ENCODE measurements around the gene SLC17A4.

The SLC17A4 gene

GRCh38 chr6:25732468-25733198 is 21.9 kb upstream of the SLC17A4 start:
- no peaks in the 10 kb centered on the region for H3K9me2 ChIP-seq (replicated peaks; ENCODE audit: insufficient read depth, low read length)
- no peaks in the 10 kb centered on the region for H3K4me1 ChIP-seq (ENCODE audit: low read length)
- H3K4me3 ChIP-seq (ENCODE audit: low read length) = no peak overlapping the region
- no peaks in the 10 kb centered on the region for H3K9me3 ChIP-seq (replicated peaks; ENCODE audit: insufficient read depth, low read length)
- no peak overlapping the region for H2AFZ ChIP-seq (ENCODE audit: low read length)
- DNase-seq = no peak
- no peaks in the 10 kb centered on the region for H3K27me3 ChIP-seq (replicated peaks; ENCODE audit: insufficient read depth, low read length)
- no peak overlapping the region for H3K4me2 ChIP-seq (ENCODE audit: low read depth, low read length)
- no peak overlapping the region for H3K9ac ChIP-seq (ENCODE audit: low read length)
- TF ChIP-seq EZH2 (optimal IDR thresholded peaks at IDR 0.05; ENCODE audit: low read depth, low read length) (no peak), EZH2phosphoT487 (IDR thresholded peaks at IDR 0.05; ENCODE audit: low read length) (no peak), CTCF (IDR thresholded peaks at IDR 0.05; ENCODE audit: low read length) (no peak)
- no peaks in the 10 kb centered on the region for H3K79me2 ChIP-seq (ENCODE audit: low read length)
- H3K27ac ChIP-seq (ENCODE audit: low read length) = no peak overlapping the region
- no peaks in the 10 kb centered on the region for H4K20me1 ChIP-seq (ENCODE audit: insufficient read depth, low read length)
- no peaks in the 10 kb centered on the region for H3F3A ChIP-seq (ENCODE audit: insufficient read depth, low read length)
- no peaks in the 10 kb centered on the region for H3K36me3 ChIP-seq (replicated peaks; ENCODE audit: insufficient read depth, low read length)

DNA sequence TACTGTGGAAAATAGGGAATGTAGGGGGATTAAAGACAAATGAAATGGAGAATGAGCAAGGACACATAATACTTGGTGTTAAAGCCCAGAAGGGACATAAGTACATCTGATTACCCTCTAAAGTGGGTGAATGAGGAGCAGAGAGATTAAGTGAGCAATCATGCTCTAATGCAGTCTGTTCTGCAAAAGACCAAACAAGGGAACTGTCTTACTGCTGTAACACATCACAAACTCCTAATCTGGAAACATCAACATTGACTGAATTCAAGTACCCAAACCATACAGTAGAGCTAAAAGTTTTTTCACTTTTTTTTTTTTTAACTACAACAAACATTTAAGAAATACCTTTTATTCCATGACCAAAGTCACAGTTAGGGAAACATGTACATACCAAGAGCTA is 19.3 kb upstream of the SLC17A4 start:
- Histone ChIP-seq H3K4me2 (ENCODE audit: low read depth, low read length) (no peak overlapping the region), H3K9me2 (replicated peaks; ENCODE audit: insufficient read depth, low read length) (no peaks in the 10 kb centered on the region), H3K9ac (ENCODE audit: low read length) (no peak overlapping the region), H3K79me2 (ENCODE audit: low read length) (no peaks in the 10 kb centered on the region), H3K4me1 (ENCODE audit: low read length) (no peaks in the 10 kb centered on the region), H3F3A (ENCODE audit: insufficient read depth, low read length) (no peaks in the 10 kb centered on the region), H3K27ac (ENCODE audit: low read length) (no peak overlapping the region), H4K20me1 (ENCODE audit: insufficient read depth, low read length) (no peaks in the 10 kb centered on the region), H3K4me3 (ENCODE audit: low read length) (no peak overlapping the region), H3K9me3 (replicated peaks; ENCODE audit: insufficient read depth, low read length) (no peaks in the 10 kb centered on the region), H3K36me3 (replicated peaks; ENCODE audit: insufficient read depth, low read length) (no peaks in the 10 kb centered on the region), H3K27me3 (replicated peaks; ENCODE audit: insufficient read depth, low read length) (no peaks in the 10 kb centered on the region), H2AFZ (ENCODE audit: low read length) (no peak overlapping the region)
- DNase-seq = no peak
- TF ChIP-seq EZH2phosphoT487 (IDR thresholded peaks at IDR 0.05; ENCODE audit: low read length) (no peak), EZH2 (optimal IDR thresholded peaks at IDR 0.05; ENCODE audit: low read depth, low read length) (no peak), CTCF (IDR thresholded peaks at IDR 0.05; ENCODE audit: low read length) (no peak)

DNA sequence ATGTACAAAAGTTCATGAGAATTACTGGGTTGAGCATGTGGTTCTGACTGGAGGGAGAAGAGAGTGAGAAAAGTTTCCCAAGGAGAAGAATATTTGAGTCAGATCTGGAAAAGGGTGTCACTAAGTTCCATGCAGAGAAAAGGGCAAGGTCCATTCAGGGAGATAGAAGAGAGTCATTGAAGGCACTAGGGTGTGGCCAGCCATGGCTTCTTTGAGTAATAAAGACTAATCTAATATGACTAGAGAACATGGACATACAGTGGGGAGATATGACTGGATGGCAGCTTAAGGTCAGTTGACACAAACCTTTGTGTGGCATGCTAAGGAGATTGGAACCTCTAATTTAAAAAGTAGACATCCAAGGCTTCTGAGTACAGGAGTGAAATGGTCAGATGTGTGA is 10.7 kb upstream of the SLC17A4 start:
- Histone ChIP-seq H3K4me2 (ENCODE audit: low read depth, low read length) (no peak overlapping the region), H3K27ac (ENCODE audit: low read length) (no peak overlapping the region), H4K20me1 (ENCODE audit: insufficient read depth, low read length) (no peaks in the 10 kb centered on the region), H3K9me3 (replicated peaks; ENCODE audit: insufficient read depth, low read length) (no peaks in the 10 kb centered on the region), H3K9ac (ENCODE audit: low read length) (no peak overlapping the region), H3K4me3 (ENCODE audit: low read length) (no peak overlapping the region), H3K4me1 (ENCODE audit: low read length) (no peaks in the 10 kb centered on the region), H3K79me2 (ENCODE audit: low read length) (no peaks in the 10 kb centered on the region), H3K36me3 (replicated peaks; ENCODE audit: insufficient read depth, low read length) (no peaks in the 10 kb centered on the region), H2AFZ (ENCODE audit: low read length) (no peak overlapping the region), H3K9me2 (replicated peaks; ENCODE audit: insufficient read depth, low read length) (no peaks in the 10 kb centered on the region), H3K27me3 (replicated peaks; ENCODE audit: insufficient read depth, low read length) (no peaks in the 10 kb centered on the region), H3F3A (ENCODE audit: insufficient read depth, low read length) (no peaks in the 10 kb centered on the region)
- no peak for TF ChIP-seq CTCF (IDR thresholded peaks at IDR 0.05; ENCODE audit: low read length)
- TF ChIP-seq EZH2 (optimal IDR thresholded peaks at IDR 0.05; ENCODE audit: low read depth, low read length) = no peak
- no peak for TF ChIP-seq EZH2phosphoT487 (IDR thresholded peaks at IDR 0.05; ENCODE audit: low read length)
- DNase-seq = no peak

Measured in MM.1S (cell line).